NCI-H2196 (cell line): ENCODE results near the gene HSPG2.
"Not testable (repeated sequence)": the region's sequence is repeated elsewhere in the genome, so short reads cannot be mapped to it uniquely, and the experiment has no call there.

Experiments used
- DNase-seq: peaks from one replicate; lab custom pipeline; 2025; ENCODE audit not compliant: unreplicated experiment; lab: John Stamatoyannopoulos, UW

Gene HSPG2

DNA sequence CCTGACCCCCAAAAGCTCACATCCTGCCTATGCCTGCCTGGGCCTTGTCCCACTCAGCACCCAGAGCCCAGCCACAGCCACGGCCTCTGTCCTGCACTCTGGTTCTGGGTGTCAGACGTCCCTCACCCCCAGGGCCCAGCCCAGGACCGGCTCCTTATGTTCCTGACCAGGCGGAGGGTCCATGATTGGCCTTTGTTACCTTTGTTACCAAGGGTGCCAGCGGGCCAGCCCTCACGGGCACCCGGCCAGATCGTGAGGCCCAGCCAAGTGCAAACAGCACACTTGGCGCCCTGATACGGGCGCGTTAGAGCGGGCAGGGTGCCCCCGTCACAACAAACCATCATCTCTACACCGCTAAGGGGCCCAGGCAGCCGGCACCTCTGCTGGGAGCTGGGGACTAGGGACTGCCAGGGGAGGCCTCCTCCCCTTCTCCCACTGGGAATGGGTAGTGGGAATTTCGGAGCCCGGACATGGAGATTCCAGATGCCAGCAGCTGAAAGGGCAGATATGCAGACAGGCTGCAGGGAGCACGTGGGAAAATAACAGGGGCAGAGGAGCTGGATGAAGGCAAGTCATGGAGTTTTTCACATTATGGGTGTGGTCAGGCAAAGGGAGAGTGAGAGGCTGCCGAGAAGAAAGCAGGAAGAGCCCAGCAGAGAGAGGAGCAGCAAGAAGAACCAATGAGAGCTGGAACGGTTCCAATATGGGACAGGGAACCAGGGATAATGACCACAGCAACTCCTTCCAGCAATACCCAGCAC, 22.1 kb downstream of the HSPG2 start:
- peak; percentile 80 for DNase-seq

- peak; percentile 31 for DNase-seq
Measured at GRCh38 chr1:21914450-21914849, 22.7 kb downstream of the HSPG2 start.

DNA sequence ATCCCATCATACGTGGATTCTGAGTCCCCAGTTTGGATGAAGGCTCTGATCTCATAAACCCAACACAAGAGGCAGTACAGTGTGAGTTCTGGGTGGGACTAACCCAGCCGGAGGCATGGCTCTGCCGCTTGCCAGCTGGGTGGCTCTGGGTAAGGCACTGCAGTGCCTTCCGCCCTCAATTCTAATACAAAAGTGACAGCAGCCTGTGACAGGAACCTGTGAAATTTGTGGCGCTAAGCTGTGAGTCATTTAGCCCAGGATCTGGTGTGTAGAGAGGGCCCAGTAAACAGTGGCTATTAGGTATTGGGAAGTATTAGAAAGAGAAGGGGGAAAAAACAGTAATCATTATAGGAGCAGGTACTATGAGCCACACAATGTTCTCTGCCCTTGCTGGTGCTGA, 23.3 kb downstream of the HSPG2 start:
- DNase-seq: no peak

GRCh38 chr1:21913258-21913657, 23.9 kb downstream of the HSPG2 start:
- DNase-seq: no peak

DNA sequence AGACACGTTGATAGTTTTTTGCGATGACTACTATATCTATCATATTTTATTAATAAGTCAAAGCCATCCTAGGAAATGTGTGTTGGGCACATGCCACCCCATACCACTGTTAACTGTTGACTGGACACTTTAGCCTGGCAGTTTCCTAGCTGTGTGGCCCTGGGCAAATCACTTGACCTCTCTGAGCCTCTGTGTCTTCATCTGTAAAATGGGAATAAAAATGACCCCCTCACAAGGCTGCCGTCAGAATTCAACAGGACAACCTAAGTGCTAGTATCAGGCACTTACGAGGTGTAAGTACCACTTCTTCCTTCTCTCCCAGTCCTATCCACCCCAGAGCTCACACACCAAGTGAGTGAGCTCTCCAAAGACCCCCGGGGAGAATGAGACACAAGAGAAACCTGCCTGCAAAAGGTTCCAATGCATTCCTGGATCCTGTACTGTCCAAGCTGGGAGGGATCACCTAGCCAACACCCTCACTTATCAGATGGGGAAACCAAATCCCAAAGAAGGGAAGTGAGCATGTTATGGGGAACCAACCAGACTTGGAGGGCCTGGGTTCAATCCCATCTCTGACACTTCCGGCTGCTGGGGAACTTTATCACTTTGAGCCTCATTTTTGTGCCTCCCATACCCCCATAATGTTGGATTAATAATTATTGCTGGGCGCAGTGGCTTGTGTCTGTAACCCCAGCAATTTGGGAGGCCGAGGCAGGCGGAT, 24.9 kb downstream of the HSPG2 start:
- no peak for DNase-seq

GRCh38 chr1:21911205-21912001, 25.7 kb downstream of the HSPG2 start:
- DNase-seq: no peak

- DNase-seq: no peak
Measured at GRCh38 chr1:21910558-21911204, 26.4 kb downstream of the HSPG2 start.

DNA sequence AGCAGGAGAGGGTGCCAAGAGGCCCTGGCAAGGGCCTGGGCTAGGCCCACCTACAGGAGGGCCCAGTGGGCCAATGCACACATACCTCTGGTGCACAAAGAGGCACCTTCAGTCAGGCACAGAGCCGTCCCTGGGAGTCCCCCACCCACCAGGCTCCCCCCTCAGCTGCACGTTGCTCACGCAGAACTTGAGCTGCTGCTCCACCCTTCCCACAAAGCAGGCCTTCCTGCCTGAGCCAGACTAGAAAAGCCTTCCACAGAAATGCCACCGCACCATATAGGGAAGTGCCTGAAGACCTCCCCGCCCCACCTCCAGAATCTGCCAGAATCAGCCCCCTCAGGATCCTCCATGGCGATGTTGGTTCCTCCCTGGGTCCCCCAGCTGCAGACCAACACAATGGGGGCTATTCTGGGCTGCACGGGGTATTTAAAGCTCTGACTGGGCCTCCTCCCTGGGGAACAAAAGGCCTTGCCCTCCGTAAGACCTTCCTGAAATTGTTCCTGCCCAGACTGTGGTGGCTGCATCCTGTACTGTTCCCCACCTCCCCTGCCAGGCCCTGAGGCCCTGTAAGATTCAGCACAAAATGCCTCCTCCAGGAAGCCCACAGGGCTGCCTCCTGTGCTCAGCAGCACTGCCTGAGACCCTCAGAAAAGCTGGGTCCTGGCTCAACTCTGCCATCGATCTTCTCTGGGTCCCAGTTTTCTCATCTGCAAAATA, 27.2 kb downstream of the HSPG2 start:
- DNase-seq: no peak

GRCh38 chr1:21909286-21909759, 27.8 kb downstream of the HSPG2 start:
- no peak for DNase-seq

DNA sequence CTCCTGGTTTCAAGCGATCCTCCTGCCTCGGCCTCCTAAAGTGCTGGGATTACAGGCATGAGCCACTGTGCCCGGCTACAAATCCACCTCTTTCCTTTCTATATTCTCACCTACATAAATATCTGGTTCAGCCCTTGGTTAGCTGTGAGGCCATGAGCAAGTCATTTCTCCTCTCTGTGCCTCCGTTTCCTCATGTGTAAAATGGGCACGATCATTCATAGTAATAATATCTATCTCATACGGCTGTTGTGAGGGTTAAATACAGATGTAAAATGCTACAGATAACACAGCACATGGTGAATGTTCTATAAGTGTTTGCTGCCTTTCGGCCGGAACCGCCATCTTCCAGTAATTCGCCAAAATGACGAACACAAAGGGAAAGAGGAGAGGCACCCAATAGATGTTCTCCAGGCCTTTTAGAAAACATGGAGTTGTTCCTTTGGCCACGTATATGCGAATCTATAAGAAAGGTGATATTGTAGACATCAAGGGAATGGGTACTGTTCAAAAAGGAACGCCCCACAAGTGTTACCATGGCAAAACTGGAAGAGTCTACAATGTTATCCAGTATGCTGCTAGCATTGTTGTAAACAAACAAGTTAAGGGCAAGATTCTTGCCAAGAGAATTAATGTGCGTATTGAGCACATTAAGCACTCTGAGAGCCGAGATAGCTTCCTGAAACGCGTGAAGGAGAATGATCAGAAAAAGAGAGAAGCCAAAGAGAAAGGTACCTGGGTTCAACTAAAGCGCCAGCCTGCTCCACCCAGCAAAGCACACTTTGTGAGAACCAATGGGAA, 29.2 kb downstream of the HSPG2 start:
- DNase-seq: not testable (repeated sequence)

- DNase-seq: no peak
Measured at GRCh38 chr1:21907079-21907418, 30.1 kb downstream of the HSPG2 start.

DNA sequence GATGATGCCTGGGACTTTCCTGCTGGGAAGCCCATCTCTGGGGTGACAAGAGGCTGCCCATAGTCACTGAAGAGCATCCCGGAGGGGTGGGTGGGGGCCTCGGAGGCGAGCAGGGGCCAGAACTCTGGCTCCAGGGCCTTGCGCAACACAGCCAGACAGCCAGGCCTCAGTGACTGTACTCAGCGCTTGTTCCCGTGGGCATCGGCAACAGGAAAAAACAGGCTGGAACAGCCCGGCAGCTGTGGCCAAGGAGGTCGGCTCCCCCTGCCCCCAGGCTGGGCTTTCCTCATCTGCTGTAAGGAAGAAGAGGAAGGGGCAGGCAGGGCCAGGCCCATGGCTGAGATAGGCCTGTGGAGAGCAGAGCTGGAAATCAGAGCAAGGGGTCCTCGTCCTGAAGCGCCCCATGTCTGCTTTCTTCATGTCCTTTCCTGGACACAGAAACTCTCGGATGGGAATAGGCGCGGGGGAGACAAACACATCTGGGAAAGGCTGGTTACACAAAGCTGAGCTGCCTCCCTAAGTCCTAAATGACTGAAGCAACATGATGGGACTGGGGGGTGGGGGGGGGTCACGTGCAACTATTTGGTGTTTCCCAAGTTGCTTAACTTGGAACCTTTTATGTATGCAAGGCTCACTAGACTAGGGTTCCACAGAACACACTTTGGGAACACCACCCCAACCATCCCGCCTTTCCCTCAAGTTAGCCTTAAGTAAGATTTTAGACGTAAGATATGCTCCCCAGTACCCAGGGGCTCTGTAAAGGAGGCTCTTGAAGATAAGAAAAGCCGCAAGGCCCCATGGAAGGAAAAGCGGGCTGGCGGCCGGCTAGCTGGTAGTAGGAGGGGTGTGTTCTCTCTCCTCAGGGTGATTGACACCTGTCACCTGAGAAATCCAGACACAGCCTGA, 30.7 kb downstream of the HSPG2 start:
- no peak for DNase-seq

- DNase-seq: peak; percentile 79
Measured at GRCh38 chr1:21904704-21905520, 32.2 kb downstream of the HSPG2 start.

DNA sequence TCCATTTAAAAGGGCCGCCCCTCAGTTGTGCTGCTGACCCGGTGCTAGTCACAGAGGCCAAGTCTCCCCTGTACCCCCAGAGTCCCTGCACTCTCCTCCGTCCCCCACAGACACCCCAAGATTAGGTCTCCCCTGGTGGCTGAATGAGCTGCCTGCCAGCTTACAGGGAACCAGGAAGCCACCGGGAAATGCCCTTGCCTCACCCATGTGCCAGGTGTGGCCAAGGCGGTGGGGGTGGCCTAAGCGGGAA, 32.7 kb downstream of the HSPG2 start:
- DNase-seq: no peak

DNA sequence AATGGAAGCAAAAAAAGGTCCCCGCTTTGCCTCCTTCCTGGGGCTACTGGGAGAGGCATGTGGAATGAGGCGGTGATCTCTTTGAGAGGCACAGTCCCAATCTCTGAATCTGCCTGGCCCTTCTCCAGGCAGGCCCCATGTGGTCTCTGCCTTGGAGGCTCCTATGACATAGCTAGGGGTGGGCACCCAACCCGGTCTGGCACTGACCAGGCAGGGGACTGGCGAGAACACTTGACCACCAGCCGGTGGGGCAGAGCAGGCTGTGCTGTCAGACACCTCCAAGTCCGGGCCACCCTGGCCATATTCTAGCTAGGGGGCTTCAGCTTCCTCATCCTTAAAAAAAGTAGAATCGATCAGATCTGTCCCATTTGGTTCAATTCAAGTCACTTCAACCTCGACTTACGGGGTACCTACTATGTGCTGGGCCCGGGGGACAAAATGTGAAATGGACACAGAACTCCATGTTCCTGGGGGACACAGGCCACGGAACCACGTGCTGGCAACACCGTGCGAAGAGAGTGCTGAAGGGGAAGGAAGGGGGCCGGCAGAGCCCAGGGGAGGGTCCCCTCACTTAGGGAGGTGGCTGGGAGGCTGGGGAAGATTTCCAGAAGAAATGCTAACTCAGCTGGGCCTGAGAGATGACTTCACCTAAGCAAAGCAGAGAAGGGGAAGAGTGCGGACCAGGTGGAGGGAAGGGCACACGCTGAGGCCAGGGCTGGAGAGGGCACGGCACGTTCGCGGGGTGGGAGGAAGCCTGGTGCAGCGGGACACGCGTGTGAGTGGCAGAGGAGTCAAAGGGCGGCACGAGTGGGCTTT, 33.3 kb downstream of the HSPG2 start:
- DNase-seq: no peak

- no peak for DNase-seq
Measured at GRCh38 chr1:21902026-21903012, 34.8 kb downstream of the HSPG2 start.
